ENCODE results near the gene GPC3. TPM values are rescaled to one million over a fixed set of nuclear protein-coding genes. Genes with fewer than 3 reads are reported as not detected.

The GPC3 gene
- total RNA-seq, 1 experiment from 2014 or later: 0.98 TPM

DNA sequence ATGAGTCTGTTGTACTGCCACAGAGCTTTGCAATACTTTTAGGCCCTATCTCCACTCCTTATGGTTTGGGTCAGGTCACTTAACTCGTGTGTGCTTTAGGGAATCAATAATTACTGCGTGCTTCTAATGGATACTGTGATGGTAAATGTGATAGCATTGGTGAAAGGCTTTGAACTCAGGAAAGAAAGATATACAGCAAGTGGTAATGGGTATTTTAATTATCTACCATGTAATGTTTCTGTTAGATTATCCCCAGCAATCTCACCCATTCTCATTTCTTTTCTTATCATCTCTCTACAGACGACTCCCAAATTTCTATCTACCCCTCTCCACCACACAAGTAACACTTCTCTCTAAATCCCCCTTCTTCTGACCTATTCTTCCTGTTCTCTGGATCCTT lies 128.6 kb downstream of the GPC3 start:
- no peak overlapping the region for H3K4me3 ChIP-seq (replicated peaks in 1 of 2; ENCODE audit: low read depth in 1 of 2, low read length in 2 of 2)
- H3K9me2 ChIP-seq (ENCODE audit: insufficient read depth): no peaks in the 10 kb centered on the region
- ATAC-seq (no peak), DNase-seq (ENCODE audit: low read depth, low spot score) (no peak)
- ChIA-PET CTCF (no interaction called here), POLR2A (no interaction called here), RAD21 (ENCODE audit: low non-redundant PET in 1 of 2, low total read pairs in 2 of 2, uncharacterized antibody in 2 of 2, unreplicated experiment in 2 of 2) (no interaction called here)
- H3K79me2 ChIP-seq (ENCODE audit: insufficient read depth, low read length): no peaks in the 10 kb centered on the region
- BruUV-seq (replicated peaks): no TSS peak
- H3K36me3 ChIP-seq (ENCODE audit: control insufficient read depth in 1 of 2, insufficient read depth in 2 of 2, low read length in 2 of 2): no peaks in the 10 kb centered on the region
- no peaks in the 10 kb centered on the region for H4K20me1 ChIP-seq (ENCODE audit: insufficient read depth)
- H3K4me1 ChIP-seq (ENCODE audit: control insufficient read depth in 1 of 2, insufficient read depth in 2 of 2, low read length in 2 of 2): no peaks in the 10 kb centered on the region
- TF ChIP-seq CBX3 (IDR thresholded peaks at IDR 0.05; ENCODE audit: low read depth) (no peak), ATF3 (IDR thresholded peaks at IDR 0.05) (no peak), ELF1 (IDR thresholded peaks at IDR 0.05; ENCODE audit: borderline replicate concordance, low read depth) (no peak), FOSL1 (IDR thresholded peaks at IDR 0.05; ENCODE audit: low read depth) (no peak), POLR2AphosphoS5 (IDR thresholded peaks at IDR 0.05; ENCODE audit: low read depth, low read length) (no peak), POLR2A (IDR thresholded peaks at IDR 0.05; ENCODE audit: borderline replicate concordance, extremely low read depth, insufficient read depth, insufficient read length) (no peak), ZFX (IDR thresholded peaks at IDR 0.05) (no peak), CEBPB (IDR thresholded peaks at IDR 0.05; ENCODE audit: low read depth) (no peak)
- TF ChIP-seq, protein P1, sequence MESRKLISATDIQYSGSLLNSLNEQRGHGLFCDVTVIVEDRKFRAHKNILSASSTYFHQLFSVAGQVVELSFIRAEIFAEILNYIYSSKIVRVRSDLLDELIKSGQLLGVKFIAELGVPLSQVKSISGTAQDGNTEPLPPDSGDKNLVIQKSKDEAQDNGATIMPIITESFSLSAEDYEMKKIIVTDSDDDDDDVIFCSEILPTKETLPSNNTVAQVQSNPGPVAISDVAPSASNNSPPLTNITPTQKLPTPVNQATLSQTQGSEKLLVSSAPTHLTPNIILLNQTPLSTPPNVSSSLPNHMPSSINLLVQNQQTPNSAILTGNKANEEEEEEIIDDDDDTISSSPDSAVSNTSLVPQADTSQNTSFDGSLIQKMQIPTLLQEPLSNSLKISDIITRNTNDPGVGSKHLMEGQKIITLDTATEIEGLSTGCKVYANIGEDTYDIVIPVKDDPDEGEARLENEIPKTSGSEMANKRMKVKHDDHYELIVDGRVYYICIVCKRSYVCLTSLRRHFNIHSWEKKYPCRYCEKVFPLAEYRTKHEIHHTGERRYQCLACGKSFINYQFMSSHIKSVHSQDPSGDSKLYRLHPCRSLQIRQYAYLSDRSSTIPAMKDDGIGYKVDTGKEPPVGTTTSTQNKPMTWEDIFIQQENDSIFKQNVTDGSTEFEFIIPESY (IDR thresholded peaks at IDR 0.05; ENCODE audit: extremely low read depth, insufficient replicate concordance, low read length): no peak
- H3K9me3 ChIP-seq (ENCODE audit: control insufficient read depth in 1 of 2, insufficient read depth in 1 of 2, low read depth in 1 of 2, low read length in 2 of 2): no peaks in the 10 kb centered on the region
- H2AFZ ChIP-seq (ENCODE audit: low read depth, low read length, poor library complexity, severe bottlenecking): no peak overlapping the region
- H3K27me3 ChIP-seq (ENCODE audit: insufficient read depth, low read length): no peaks in the 10 kb centered on the region
- H3K9ac ChIP-seq (ENCODE audit: low read length): no peak overlapping the region
- H3K27ac ChIP-seq (ENCODE audit: low read depth, low read length): no peak overlapping the region
- no peak overlapping the region for H3K4me2 ChIP-seq (ENCODE audit: low read length)
- intact Hi-C loops (cut with micrococcal nuclease): no loop called here

DNA sequence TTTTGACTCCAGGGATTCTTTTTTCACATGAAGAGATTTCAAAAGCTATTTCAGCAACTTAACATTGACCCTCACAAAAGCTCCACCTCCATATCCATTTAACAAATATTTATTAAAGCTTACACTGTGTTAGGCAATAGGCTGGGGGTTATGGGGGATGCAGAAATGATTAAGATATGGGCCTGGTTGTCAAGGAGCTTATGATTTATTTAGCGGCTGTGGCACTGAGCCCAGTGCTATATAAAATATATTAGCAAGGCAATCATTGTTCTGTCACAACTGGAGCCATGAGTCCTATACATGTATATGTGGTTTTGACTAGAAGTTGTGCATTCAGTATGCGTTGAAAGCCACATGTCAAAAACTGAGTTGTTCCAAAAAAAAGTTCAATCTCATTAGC lies 131.1 kb downstream of the GPC3 start:
- no peaks in the 10 kb centered on the region for H3K36me3 ChIP-seq (ENCODE audit: control insufficient read depth in 1 of 2, insufficient read depth in 2 of 2, low read length in 2 of 2)
- intact Hi-C loops (cut with micrococcal nuclease): no loop called here
- BruUV-seq (replicated peaks): no TSS peak
- no peak overlapping the region for H3K4me3 ChIP-seq (replicated peaks in 1 of 2; ENCODE audit: low read depth in 1 of 2, low read length in 2 of 2)
- no peaks in the 10 kb centered on the region for H3K27me3 ChIP-seq (ENCODE audit: insufficient read depth, low read length)
- H3K9me3 ChIP-seq (ENCODE audit: control insufficient read depth in 1 of 2, insufficient read depth in 1 of 2, low read depth in 1 of 2, low read length in 2 of 2): no peaks in the 10 kb centered on the region
- H3K4me2 ChIP-seq (ENCODE audit: low read length): no peak overlapping the region
- RAD21 ChIA-PET (ENCODE audit: low non-redundant PET in 1 of 2, low total read pairs in 2 of 2, uncharacterized antibody in 2 of 2, unreplicated experiment in 2 of 2): no interaction called here
- no peak for ATAC-seq
- no peaks in the 10 kb centered on the region for H4K20me1 ChIP-seq (ENCODE audit: insufficient read depth)
- CTCF ChIA-PET: interaction anchor here (1.7 kb wide), 1 partner anchor 15 kb away, joined by 8 read pairs; no protein-coding TSS in a partner anchor
- no peak for DNase-seq (ENCODE audit: low read depth, low spot score)
- no peaks in the 10 kb centered on the region for H3K9me2 ChIP-seq (ENCODE audit: insufficient read depth)
- no peaks in the 10 kb centered on the region for H3K79me2 ChIP-seq (ENCODE audit: insufficient read depth, low read length)
- no peaks in the 10 kb centered on the region for H3K4me1 ChIP-seq (ENCODE audit: control insufficient read depth in 1 of 2, insufficient read depth in 2 of 2, low read length in 2 of 2)
- no peak overlapping the region for H2AFZ ChIP-seq (ENCODE audit: low read depth, low read length, poor library complexity, severe bottlenecking)
- POLR2A ChIA-PET: no interaction called here
- no peak overlapping the region for H3K27ac ChIP-seq (ENCODE audit: low read depth, low read length)
- no peak overlapping the region for H3K9ac ChIP-seq (ENCODE audit: low read length)
- TF ChIP-seq SRF (IDR thresholded peaks at IDR 0.05; ENCODE audit: low read depth) (no peak), CEBPB (IDR thresholded peaks at IDR 0.05; ENCODE audit: low read depth) (no peak), EGR1 (IDR thresholded peaks at IDR 0.05; ENCODE audit: low read depth) (no peak), TCF7L2 (IDR thresholded peaks at IDR 0.05; ENCODE audit: borderline replicate concordance, extremely low read depth, insufficient read depth, insufficient read length) (no peak), RAD21 (IDR thresholded peaks at IDR 0.05; ENCODE audit: low read depth) (no peak), FOSL1 (IDR thresholded peaks at IDR 0.05; ENCODE audit: low read depth) (no peak), SIN3A (IDR thresholded peaks at IDR 0.05; ENCODE audit: low read depth) (no peak), POLR2A (IDR thresholded peaks at IDR 0.05; ENCODE audit: borderline replicate concordance, extremely low read depth, insufficient read depth, insufficient read length) (no peak), JUND (IDR thresholded peaks at IDR 0.05) (no peak), ZNF274 (IDR thresholded peaks at IDR 0.05; ENCODE audit: low read depth, low read length) (no peak)
- TF ChIP-seq, protein P2, sequence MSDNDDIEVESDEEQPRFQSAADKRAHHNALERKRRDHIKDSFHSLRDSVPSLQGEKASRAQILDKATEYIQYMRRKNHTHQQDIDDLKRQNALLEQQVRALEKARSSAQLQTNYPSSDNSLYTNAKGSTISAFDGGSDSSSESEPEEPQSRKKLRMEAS (IDR thresholded peaks at IDR 0.05): no peak
- TF ChIP-seq, protein P1 (IDR thresholded peaks at IDR 0.05; ENCODE audit: extremely low read depth, insufficient replicate concordance, low read length): no peak
